GM19324 (cell line): ENCODE results near the gene LRMDA.
"Not testable (repeated sequence)": the region's sequence is repeated elsewhere in the genome, so short reads cannot be mapped to it uniquely, and the experiment has no call there.

Experiments
- ATAC-seq: cut with Tn5 transposase; IDR thresholded peaks from one replicate; pipeline ENCODE4 v1.9.1; 2021; ENCODE audit warnings: mild to moderate bottlenecking, moderate library complexity; ENCODE audit not compliant: unreplicated experiment, low FRiP score

Gene LRMDA

GRCh38 chr10:76559892-76560220, 1128.4 kb downstream of the LRMDA start:
- ATAC-seq, result no peak

GRCh38 chr10:76560338-76560737, 1128.9 kb downstream of the LRMDA start:
- no peak for ATAC-seq

- no peak for ATAC-seq
Measured at GRCh38 chr10:76563286-76563685, 1131.9 kb downstream of the LRMDA start.

- ATAC-seq, result no peak
Measured at GRCh38 chr10:76572021-76572420, 1140.6 kb downstream of the LRMDA start.

- no peak for ATAC-seq
Measured at GRCh38 chr10:76576276-76576962, 1145.0 kb downstream of the LRMDA start.

- no peak for ATAC-seq
Measured at GRCh38 chr10:76577455-76577854, 1146.0 kb downstream of the LRMDA start.

GRCh38 chr10:76581506-76582256, 1150.3 kb downstream of the LRMDA start:
- no peak for ATAC-seq

- no peak for ATAC-seq
Measured at GRCh38 chr10:76582531-76582930, 1151.1 kb downstream of the LRMDA start.

- no peak for ATAC-seq
Measured at GRCh38 chr10:76583711-76584161, 1152.3 kb downstream of the LRMDA start.

GRCh38 chr10:76584466-76584865, 1153.0 kb downstream of the LRMDA start:
- not testable (repeated sequence) for ATAC-seq
